GM19395 (cell line): ENCODE measurements around the gene EPB41L5.
"Not testable (repeated sequence)": the region's sequence is repeated elsewhere in the genome, so short reads cannot be mapped to it uniquely, and the experiment has no call there.

Experiments
- ATAC-seq: cut with Tn5 transposase; IDR thresholded peaks from one replicate; pipeline ENCODE4 v1.9.1; 2021; ENCODE audit warnings: mild to moderate bottlenecking, moderate library complexity; ENCODE audit not compliant: unreplicated experiment

EPB41L5 gene

DNA sequence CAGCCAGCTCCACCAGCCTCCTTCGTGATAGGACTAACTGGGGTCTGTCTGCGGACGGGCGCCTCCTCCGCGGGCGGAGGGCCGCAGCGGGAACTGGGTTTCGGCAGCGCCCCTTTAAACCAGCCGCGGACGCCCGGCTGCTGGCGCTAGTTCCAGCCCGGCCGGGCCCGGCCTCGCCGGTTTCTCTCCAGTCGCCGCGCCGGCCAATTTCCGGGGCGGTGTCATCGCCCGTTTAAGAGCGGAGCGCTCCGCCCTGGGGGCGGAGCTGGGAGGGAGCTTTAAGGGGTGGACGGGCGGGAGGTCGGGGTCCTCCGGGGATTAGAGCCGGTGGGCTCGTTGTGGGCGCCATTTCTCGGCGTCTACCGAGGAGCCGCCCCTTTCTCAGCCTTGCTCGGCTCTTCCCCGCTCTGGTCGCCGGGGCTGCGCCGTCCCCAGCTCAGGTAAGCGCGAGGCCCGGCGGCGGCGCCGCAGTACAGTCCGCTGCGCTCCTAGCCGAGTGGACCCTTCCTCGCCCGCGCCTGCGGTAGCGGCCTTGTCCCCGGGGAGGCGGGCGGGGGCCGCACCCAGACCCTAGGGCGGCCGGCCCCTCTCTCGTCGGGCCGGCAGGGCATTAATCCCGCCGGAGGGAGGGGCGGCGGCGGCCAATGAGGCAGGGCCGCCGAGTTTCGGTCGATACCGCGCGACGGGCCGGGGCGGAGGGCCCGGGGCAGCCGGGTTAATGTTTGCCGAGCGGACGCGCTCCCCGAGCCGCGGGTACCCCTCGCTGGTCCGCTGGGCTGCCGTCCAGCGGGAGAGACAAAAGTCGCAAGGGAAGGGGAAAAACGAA lies at the start of gene EPB41L5:
Gene EPB41L5, plus strand, starts transcription at position 307 of the 826 bp plus-strand sequence. CDS start 6,008 bp downstream, outside the sequence.
- peak; percentile 88 for ATAC-seq

DNA sequence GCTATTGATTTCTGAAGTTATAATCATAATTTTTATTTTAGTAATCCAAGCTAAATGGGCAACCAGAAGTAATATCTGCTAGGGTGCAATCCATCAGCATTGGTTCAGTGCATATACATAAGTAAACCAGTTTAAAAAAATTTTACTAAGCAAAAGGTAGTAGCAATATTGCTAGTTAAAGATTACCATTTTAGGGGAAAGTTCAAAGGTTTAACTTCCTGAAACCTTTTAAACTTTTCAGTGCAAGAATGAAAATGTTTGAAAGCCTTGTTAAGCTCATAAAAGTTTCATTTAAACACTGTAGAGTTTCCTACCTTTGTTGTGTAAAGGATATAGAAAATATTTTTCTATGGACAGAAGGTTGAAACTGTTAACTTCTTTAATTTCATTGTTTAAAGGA lies 31.0 kb upstream of the EPB41L5 start:
- no peak for ATAC-seq

DNA sequence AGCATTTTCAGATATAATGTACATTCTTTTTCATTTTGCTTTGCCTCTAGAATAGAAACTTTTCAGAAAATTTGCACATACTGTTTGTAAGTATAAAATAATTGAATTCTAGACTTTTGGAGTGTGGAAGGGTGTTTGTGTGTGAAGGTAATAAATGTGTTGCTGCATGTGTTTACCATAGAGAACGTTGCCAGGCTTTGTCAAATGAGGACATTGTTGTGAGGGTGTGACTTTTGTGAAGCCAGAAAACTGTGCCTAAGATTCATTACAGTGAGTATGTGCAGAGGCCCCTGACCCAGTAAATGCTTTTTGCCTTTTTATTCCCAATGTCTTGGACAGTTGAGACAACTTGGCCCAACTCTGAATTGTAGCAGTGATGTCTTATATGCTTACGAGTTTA lies 30.4 kb upstream of the EPB41L5 start:
- ATAC-seq: no peak

DNA sequence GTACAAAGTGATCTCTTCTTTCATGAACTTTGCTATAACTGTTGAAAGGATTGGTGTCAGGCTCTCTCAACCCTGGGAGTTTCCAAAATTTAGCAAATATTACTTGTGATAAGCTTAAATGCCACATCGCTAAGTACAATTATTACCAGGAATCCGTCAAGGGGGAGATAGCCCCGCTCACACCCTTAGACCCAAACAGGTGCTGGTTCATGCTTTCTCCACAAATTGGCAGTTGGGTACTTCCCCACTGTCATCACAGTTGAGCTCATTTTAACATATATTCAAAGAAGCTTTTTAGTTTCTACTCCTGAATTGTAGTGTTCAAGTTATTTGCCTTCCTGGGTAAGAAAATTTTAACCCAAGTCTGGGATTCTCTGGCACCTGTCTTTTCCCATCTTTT lies 29.8 kb upstream of the EPB41L5 start:
- no peak for ATAC-seq

DNA sequence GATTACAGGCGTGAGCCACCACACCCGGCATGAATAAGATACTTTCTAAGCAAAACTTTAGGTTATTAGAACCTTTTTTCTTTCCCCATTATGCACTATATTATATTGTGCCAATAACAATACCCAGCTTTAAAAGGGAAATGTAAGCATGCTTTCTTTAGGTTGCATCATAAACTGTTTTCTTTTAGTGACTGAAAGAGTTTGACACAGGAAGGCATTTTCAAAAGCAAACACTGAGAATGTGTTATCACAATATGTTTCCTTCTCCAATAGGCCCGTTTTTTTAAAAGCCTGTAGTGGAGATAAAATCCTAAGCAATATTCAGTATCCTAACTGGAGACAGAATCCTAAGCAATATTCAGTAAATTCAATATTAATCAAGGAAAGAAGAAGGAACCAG lies 16.7 kb upstream of the EPB41L5 start:
- no peak for ATAC-seq

DNA sequence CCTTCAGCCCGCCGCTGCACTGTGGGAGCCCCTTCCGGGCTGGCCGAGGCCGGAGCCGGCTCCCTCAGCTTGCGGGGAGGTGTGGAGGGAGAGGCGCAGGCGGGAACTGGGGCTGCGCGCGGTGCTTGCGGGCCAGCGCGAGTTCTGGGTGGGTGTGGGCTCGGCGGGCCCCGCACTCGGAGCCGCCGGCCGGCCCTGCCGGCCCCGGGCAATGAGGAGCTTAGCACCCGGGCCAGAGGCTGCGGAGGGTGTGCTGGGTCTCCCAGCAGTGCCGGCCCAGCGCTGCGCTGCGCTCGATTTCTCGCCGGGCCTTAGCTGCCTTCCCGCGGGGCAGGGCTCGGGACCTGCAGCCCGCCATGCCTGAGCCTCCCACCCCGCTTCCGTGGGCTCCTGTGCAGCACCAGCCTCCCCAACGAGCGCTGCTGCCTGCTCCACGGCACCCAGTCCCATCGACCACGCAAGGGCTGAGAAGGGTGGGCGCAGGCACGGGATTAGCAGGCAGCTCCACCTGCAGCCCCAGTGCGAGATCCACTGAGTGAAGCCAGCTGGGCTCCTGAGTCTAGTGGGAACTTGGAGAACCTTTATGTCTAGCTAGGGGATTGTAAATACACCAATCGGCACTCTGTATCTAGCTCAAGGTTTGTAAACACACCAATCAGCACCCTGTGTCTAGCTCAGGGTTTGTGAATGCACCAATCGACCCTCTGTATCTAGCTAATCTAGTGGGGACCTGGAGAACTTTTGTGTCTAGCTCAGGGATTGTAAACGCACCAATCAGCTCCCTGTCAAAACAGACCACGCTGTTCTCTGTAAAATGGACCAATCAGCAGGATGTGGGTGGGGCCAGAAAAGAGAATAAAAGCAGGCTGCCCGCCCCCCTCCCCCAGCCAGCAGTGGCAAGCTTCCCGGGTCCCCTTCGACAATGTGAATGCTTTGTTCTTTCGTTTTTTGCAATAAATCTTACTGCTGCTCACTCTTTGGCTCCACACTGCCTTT lies 15.7 kb upstream of the EPB41L5 start:
- not testable (repeated sequence) for ATAC-seq

DNA sequence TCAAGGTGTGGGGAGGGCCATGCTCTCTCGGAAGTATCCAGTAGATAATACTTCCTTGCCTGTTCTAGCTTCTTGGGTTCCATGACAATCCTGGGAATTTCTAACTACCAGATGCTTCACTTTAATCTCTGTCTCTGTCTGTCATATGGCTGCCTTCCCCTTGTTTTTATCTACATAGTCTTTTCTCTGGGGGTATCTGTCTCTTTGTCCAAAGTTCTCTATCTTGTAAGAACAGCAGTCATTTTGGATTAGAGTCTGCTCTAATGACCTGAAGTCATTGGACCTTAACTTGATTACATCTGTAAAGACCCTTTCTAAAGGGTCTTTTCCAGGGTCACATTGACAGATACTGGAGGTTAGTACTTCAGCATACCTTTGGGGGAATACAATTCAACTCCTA lies 11.4 kb upstream of the EPB41L5 start:
- ATAC-seq: no peak

DNA sequence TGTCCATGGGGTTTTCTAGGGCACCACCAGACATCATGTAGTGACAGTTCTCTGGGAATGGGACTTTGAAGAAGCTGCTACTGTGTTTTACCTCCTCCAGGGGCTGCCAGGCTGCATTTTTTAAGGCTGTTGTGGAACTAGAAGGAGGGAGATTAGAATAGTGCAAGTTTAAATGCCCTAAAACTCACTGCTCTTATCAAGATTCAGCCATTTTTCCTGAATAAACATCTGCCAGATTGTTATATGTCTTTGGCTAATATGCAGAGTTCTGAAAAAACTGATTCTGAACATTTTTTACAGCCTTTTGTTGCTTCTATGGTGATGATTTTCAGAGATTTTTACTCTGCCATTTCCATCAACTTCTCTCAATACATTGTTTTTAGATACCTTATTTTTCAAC lies 8.6 kb upstream of the EPB41L5 start:
- no peak for ATAC-seq

DNA sequence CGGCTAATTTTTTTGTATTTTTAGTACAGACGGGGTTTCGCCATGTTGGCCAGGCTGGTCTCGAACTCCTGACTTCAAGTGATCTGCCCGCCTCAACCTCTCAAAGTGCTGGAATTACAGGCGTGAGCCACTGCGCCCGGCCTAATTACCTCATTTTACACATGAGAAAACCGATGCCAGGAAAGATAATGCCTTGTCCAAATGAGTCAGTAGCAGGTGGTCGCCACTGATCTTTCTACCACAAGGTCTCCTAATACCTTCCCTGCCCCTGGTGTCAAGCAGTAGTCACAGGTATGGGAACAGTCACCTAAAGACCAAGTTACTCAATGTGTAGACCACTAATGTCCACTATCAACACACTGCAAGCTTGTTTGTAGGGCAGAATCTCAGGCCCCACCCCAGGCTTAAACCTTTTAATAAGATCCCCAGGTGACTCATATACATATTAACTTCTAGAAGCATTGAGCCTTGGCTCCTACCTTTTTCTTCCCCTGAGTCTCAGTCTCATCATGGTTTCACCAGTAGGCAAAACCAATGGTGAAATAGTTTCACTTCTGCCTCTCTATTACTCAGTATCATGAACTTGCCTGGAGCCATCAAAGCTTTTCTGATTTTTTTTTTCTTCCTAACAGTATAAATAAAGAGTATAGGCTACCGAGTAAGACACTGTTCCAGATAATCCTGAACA lies 6.9 kb upstream of the EPB41L5 start:
- peak; percentile 92 for ATAC-seq

DNA sequence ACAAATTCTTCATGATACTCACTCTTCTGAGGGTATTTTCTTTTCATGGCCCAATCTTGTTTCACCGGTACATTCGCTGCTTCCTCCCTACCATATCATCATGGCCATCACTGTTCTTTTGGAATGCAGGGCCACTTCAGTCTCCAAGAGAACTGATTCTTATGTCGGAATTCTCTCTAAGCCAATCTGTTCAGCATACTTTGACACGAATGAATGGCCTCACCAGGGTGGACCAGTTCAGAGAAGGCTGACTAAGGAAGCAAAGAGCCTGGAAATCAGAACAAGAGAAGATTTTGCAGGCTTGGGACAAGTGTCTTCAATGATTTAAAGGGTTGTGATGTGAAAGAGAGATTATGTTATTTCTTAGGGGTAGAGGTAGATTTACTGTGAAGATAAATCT lies 5.0 kb upstream of the EPB41L5 start:
- no peak for ATAC-seq

DNA sequence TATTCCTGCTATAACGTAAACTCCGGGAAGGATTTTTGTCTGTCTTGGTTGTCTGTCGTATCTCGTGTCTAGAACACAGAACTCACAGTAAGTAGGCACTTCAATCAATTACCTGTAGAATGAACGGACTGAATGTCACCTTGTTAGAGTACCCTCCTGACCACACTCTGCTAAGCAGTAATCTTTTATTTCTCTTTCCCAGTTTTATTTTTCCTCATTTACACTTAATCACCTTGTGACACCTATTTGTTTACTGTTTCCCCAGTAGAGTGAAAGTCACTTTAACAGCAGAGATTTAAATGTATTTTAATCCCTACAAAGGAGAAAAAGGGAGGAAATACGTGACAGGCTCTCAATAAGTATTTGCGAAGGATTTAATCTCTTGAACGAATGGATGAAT lies 514 bp upstream of the EPB41L5 start:
- no peak for ATAC-seq

DNA sequence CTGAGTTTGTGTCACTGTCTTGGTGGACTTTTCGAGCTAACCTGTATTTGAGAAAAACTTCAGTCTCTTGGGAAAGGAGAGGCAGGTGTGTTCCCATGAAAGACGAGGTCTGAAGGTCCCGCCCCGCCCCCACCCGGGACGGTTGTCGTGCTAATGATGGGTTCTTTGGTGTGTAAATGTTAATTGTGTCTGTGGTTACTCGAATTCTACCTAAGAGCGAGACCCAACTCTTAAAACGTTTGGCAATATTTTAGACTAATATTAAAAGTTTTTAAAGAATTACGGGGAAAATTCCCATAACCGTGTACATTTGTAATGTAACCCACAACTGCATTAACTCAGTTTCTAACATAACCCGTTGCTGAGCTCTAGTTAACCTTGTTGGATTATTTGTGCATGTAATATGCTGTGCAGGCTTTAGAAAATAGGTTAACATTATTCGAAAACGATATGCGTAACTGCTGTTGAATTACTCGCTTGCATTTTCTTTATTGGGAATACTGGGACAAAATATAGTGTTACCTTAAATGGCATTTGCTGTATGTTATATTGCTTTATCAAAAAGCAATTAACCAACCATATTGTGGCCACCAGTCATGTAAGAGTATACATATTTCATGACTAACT lies 833 bp downstream of the EPB41L5 start:
- peak; percentile 1 for ATAC-seq

DNA sequence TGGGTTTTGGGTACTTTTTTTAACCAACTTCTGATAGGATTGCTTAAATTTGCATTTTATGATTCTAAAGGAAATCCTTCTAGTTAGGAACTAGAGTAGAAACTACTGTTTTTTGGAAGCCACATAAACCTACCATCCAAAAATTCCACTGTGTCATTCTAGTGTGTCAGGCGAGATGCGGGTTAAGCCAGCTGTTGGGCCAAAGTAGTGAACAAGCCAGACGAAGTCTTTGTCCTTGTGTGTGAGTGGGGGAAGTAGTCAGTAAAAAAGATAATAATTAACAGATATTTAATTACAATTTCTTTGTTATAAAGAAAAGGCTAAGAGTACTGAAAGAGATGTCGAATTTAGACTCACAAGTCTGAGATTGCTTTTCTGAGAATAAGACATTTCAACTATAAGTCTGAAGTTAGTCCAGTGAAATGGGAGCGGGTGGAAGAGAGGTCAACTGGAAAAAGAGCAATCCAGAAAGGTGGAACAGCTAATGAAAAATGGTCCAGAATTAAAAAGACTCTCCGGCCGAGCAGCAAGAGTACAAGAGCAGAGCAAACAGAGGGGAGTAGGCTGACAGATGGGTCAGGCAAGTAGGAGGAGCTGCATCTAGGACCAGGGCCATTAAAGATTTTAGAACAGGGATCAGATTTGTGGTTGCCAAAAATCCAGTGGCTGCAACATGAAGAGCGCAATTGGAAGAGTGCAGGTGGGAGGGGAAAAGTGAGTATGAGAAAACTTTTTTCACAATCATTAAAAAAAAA lies 1.5 kb downstream of the EPB41L5 start:
- no peak for ATAC-seq

DNA sequence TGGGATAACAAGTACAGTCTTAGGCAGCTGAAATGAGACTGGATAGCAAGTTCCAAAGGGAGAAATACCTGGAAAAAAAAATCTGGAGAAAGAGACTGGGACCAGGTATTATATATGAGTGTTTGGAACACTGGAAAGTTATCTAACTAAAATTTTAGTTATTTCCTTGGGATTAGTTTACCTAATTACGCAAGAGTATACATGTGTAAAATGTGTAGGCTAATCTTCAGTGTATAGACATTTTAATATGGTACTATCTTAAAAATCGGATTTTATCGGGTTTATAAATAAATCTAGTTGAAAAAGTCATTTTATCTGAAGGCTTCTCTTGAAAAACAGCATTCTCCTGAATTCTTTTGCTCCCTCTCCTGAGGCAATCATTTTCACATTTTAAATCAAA lies 3.9 kb downstream of the EPB41L5 start:
- ATAC-seq: no peak

DNA sequence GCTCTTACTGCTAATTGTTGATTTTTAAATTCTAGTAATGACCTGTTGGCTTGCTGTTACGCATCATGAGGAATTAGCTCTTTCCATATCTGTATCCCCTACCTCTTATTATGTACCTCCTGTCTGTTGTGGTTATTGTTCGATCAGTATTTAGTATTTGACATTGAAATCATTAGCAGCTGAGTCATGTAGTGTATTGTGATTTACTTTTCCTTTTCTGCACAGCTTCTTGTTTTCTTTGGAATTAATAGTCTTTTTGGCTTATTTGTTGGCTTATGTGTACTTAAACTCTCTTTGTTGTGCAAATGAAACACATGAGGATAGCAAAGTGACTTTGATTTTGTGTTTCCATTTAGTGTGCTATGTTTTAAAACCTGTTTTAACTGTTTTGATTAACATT lies 4.3 kb downstream of the EPB41L5 start:
- ATAC-seq: no peak

DNA sequence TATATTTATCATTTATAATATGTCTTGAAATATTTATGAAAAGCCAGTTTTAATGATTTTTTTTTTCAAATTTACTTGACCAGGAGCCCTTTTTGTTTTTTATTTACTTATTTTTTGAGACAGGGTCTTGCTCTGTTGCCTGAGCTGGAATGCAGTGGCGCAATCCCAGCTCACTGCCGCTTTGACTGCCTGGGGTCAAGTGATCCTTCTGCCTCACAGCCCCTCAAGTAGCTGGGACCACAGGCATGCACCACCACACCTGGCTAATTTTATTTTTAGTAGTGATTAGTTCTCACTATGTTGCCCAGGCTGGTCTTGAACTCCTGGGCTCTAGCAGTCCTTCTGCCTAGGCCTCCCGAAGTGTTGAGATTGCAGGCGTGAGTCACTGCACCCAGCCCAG lies 5.7 kb downstream of the EPB41L5 start:
- ATAC-seq: no peak

DNA sequence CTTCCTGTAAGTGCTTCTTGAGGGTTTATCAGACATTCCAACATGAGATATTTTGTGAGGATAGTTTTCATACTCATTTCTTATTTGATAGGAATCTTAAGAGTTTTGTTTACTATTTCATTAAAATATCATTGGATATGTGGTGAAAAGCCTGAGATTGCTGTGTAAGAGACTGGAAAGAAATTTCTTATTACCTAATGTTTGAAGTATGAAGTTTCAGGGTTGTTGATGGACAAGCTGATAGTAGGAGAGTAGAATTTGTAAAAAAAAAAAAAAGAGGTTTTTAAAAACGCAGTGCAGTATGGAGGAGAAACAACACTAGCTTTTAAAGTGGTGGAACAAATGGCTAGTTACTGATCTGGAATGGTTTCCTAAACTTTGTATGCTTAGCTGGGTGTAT lies 7.7 kb downstream of the EPB41L5 start:
- ATAC-seq: no peak

DNA sequence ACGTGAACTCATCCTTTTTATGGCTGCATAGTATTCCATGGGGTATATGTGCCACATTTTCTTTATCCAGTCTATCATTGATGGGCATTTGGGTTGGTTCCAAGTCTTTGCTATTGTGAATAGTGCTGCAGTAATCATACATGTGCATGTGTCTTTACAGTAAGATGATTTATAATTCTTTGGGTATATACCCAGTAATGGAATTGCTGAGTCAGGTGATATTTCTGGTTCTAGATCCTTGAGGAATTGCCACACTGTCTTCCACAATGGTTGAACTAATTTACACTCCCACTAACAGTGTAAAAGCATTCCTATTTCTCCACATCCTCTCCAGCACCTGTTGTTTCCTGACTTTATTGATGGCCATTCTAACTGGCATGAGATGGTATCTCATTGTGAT lies 9.6 kb downstream of the EPB41L5 start:
- not testable (repeated sequence) for ATAC-seq

DNA sequence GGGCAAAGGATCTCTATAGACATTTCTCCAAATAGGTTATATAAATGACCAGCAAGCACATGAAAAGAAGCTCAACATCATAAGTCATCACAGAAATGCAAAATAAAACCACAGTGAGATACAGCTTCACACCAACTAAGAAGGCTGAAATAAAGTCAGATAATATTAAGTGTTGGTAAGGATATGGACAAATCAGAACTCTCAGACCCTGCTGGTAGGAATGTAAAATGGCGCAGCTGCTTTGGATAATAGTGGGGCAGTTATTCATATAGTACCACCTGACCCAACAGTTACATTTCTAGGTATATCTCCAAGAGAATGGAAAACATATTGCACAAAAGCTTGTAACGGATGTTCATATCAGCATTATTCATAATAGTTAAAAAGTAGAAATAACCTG lies 14.0 kb downstream of the EPB41L5 start:
- no peak for ATAC-seq

DNA sequence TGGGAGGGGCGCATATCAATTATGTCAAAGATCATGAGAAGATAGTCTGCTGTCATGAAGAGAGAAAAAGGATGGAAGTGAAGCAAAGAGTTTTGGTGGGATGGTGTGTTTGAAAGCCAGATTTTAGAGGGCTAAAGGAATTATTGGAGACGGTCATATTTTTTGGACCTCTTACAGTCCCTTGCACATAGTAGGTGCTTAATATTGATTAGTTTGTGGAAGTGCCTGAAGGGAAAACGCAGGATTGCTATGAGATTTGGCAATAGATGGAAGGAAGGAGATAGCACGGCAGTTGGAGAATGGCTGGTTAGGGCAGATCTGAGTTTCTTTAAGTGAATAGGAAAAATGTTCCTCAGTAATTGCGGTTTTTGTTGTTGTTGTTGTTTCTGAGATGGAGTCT lies 15.9 kb downstream of the EPB41L5 start:
- ATAC-seq: no peak
